Stimulated activated CD4-positive, alpha-beta T cell treated with anti-CD3 and anti-CD28 coated beads, Interleukin-12 subunit alpha, Interleukin-12 subunit beta, amount 100 ng/mL, for 24 hours (primary cell): ENCODE data around the gene CRABP2.

ENCODE experiments used
- DNase-seq, 2 experiments: peaks; one replicate each; pipeline ENCODE4 v3.0.0-alpha.2; 2020; ENCODE audit warnings: low read depth in 2 of 2

Gene CRABP2

GRCh38 chr1:156709031-156709430 lies 3.6 kb upstream of the CRABP2 start:
- DNase-seq: no peak

GRCh38 chr1:156708218-156708661 lies 2.9 kb upstream of the CRABP2 start:
- no peak for DNase-seq

GRCh38 chr1:156707417-156708217 lies 2.2 kb upstream of the CRABP2 start:
- DNase-seq: no peak

- no peak for DNase-seq
These were observed 1.5 kb upstream of the CRABP2 start for GRCh38 chr1:156706657-156707416.

GRCh38 chr1:156705918-156706656 lies 704 bp upstream of the CRABP2 start:
- peak; percentile 31 to 62 for DNase-seq

GRCh38 chr1:156704930-156705320 lies 458 bp downstream of the CRABP2 start:
- peak in 1 of 2 experiments; percentile 28 for DNase-seq

- DNase-seq: no peak
These were observed 1.1 kb downstream of the CRABP2 start for GRCh38 chr1:156704166-156704711.

GRCh38 chr1:156703741-156704140 lies 1.6 kb downstream of the CRABP2 start:
- DNase-seq: no peak

GRCh38 chr1:156703336-156703735 lies 2.0 kb downstream of the CRABP2 start:
- no peak for DNase-seq

GRCh38 chr1:156700736-156701531 lies 4.4 kb downstream of the CRABP2 start:
- DNase-seq: no peak

GRCh38 chr1:156698995-156699394 lies 6.4 kb downstream of the CRABP2 start:
- no peak for DNase-seq

- DNase-seq: no peak
These were observed 7.9 kb downstream of the CRABP2 start for GRCh38 chr1:156697481-156697880.

- no peak for DNase-seq
These were observed 8.6 kb downstream of the CRABP2 start for GRCh38 chr1:156696755-156697154.

- no peak for DNase-seq
These were observed 10.8 kb downstream of the CRABP2 start for GRCh38 chr1:156694690-156694962.

- DNase-seq: no peak
These were observed 11.3 kb downstream of the CRABP2 start for GRCh38 chr1:156693848-156694689.

- DNase-seq: no peak
These were observed 12.2 kb downstream of the CRABP2 start for GRCh38 chr1:156692925-156693847.

- DNase-seq: no peak
These were observed 12.9 kb downstream of the CRABP2 start for GRCh38 chr1:156692441-156692924.

- DNase-seq: no peak
These were observed 13.5 kb downstream of the CRABP2 start for GRCh38 chr1:156691665-156692440.
